Central memory CD4-positive, alpha-beta T cell (primary cell): ENCODE results near the gene CPB1.

Experiments used
- DNase-seq: peaks from one replicate; pipeline ENCODE4 v3.0.0; 2022

Gene CPB1

DNA sequence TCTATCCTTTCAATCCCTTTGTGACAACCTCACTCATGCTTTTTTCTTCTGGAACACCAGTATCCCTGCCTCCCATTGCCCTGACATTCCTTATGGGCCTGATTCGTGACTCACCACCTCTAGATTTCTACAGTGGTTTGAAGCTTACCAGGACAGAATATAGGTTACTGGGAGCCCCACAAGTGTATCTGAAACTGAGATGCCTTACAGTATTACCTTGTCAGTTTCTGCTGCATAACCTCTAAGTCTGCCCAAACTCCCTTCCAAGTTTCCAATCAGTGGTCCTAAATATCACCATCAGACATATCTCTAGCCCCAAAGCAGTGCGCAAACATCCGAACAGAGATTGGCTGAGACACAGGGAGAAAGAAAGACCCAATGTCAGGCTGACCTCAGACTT lies 5.6 kb downstream of the CPB1 start:
- DNase-seq = no peak

GRCh38 chr3:148839805-148840204 lies 12.2 kb downstream of the CPB1 start:
- no peak for DNase-seq

- no peak for DNase-seq
Measured at GRCh38 chr3:148840451-148840850, 12.8 kb downstream of the CPB1 start.

- DNase-seq = no peak
Measured at GRCh38 chr3:148845756-148846395, 18.3 kb downstream of the CPB1 start.

- no peak for DNase-seq
Measured at GRCh38 chr3:148847351-148847750, 19.7 kb downstream of the CPB1 start.

- DNase-seq = no peak
Measured at GRCh38 chr3:148848410-148848809, 20.8 kb downstream of the CPB1 start.

DNA sequence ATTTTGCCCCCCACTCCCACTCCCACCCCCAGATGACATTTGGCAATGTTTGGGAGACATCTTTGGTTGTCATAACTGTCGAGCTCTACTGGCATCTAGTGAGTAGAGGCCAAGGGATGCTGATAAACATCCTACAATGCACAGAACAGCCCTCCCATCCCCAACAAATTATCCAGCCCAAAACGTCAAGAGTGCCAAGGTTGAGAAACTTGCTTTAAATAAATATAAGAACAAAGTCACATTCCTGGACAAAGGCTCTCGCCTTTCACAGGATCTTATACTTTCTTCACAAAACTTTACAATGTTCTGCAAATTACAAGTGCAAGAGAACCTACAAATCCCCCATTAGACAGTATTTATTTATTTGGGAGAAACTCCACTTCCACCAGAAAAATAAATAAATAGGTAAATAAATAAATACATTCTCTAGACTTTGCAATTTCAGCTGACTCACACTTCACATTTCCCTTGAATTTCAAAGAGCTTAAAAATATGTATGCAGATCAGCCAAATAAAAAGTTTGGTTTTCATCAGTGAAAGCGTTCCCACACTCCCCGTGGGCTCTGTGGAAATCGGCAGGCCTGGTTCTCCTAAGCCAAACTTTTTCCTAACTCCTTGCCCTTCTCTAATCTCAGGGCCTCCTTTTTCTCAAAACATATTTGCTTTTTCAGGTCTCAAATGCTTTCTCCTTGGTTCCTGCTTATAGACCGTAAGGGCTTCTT lies 24.8 kb downstream of the CPB1 start:
- DNase-seq = no peak

GRCh38 chr3:148853076-148853475 lies 25.5 kb downstream of the CPB1 start:
- no peak for DNase-seq

- DNase-seq = no peak
Measured at GRCh38 chr3:148854061-148854460, 26.4 kb downstream of the CPB1 start.

- no peak for DNase-seq
Measured at GRCh38 chr3:148856384-148856783, 28.8 kb downstream of the CPB1 start.

DNA sequence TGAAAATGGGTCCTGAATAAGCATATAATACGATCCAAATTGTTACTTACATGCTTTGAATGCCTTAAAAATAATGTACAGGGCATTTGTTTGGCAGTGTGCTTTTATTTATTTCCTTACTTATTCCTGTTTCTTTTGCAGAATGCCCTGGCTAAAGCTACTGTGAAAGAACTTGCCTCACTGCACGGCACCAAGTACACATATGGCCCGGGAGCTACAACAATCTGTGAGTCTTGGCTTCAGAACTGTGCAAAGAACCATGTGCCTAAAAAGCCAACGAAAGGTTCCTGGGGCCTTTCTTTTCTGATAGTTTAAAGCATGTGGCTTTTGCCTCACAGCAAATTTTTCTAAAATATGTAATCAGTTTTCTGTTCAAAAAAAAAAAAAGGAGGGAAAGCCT lies 29.7 kb downstream of the CPB1 start:
- no peak for DNase-seq

DNA sequence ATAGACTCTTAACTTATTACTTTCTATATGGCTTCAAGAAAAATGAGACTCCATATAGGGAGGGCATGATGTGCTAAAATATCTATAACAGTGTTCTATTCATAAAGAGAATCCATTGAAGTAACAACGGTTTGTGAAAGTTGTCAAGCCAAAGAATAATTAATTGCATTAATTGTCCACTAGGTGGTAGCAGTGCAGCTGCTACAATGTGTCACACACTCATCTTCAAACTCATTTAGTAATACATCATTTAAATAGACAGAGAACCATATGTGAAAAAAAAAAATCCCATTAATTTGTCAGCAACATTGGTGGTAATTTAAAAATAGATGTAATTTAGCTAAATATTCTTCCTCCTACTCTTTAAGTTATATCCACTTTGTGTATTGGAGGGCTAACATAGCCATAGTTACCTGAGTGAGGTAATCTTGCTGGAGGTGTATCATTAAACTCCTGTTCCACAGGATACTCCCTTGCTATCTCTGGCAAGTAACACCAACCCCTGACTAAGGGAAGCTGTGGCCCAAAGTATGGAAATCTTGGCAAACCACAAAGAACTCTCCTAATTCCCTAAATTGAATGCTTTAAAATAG lies 33.8 kb downstream of the CPB1 start:
- no peak for DNase-seq

- no peak for DNase-seq
Measured at GRCh38 chr3:148863297-148863696, 35.7 kb downstream of the CPB1 start.

DNA sequence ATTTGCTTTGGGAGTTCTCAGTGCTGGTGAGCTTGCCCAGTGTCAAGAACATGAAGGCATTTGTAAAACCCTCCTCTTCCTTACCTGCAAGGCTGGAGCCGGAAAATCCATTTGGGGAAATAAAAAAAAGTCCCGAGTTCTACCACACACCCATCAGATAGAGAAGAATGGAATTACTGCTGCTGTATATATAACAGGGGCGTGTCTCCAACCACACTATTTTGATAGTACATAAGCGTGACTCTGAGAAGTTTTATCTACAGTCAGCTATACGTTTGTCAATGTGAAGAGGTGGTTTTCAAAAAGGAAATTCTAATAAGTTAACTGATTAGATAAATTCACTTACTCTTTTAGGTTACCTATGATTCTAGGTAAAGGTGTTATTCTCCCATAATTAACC lies 36.2 kb downstream of the CPB1 start:
- no peak for DNase-seq

DNA sequence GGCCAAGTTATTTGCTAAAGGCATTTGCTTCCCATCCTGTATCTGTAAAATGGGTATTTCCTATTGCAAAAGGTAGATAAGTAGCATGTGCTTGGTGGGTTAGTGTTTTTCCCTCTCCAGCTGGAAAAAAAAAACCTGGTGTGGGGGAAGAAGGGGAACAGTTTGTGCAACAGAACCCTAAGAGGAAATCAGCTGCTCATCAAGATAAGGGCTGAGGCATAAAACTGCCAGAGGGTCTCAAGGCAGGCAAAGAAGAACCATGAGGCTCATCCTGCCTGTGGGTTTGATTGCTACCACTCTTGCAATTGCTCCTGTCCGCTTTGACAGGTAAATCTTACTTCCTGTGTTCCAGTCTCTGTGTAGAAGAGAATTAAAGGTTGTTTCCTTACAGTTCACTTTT lies 37.4 kb downstream of the CPB1 start, which contains the start of gene CPA3:
CPA3 (plus strand) TSS at position 248 of the 400 bp plus-strand sequence; CDS start at position 260, 12 bp downstream.
- DNase-seq = no peak

DNA sequence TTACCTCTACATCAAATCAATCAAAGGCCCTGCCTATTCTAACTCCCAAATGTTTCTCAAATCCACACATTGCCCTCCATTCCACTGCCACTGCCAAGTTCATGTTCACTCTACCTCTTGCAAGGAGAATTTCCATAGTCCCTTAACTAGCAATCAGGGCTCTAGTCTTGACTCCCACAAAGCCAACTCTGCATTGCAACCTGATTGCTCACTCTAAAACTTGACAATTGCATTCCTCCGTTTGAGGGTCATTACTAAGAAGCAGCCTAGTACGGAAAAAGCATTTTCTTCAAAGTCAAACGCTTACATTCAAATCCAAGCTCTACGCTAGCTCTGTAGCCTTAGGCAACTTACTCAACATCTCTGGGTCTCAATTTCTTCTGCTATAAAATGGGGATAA lies 38.6 kb downstream of the CPB1 start:
- DNase-seq = no peak

DNA sequence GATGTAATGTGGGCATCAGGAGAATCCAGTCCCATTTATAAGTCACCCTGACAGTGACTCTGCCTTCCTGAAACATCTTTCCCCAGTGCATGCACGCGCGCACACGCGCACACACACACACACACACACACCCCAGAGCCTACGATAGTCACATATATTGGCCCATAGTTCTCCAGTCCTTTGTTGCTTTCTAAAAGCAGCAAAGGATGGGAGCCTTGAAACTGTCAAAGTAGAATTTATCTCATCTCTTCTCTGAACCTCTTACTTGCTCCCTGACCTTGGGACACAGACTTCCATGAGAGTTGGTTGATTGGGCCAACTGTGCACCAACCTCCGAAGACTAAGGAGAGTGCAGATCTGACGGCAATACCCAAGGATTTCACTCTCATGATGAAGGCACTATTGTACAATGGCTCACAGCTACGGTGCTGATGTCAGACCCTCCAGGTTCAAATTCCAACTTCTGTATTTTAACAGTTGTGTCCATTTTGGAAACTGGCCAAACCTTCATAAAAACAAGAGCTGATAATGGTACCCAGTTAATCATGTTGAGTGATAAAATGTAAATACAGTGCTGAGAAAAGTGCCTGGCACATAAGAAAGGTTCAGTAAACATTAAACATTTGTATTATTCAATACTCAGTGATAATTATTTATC lies 45.8 kb downstream of the CPB1 start:
- no peak for DNase-seq

- DNase-seq = no peak
Measured at GRCh38 chr3:148873977-148874376, 46.4 kb downstream of the CPB1 start.

DNA sequence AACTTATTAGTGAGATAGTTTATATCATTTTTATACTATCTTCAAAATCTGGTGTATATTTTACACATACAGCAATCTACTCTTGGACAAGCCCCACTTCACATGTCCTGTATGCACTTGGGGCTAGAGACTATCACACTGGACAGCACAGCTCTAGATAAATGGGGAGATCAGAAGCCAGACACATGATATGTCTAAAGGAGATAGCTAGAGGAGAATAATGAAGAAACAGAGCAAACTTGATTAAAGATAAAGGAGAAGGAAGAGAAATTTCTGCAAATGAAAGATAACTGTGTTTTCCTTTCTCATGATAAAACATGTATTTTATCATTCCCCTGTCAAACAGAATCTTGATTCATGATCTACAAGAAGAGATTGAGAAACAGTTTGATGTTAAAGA lies 50.5 kb downstream of the CPB1 start:
- no peak for DNase-seq

- DNase-seq = no peak
Measured at GRCh38 chr3:148879256-148879655, 51.6 kb downstream of the CPB1 start.

- no peak for DNase-seq
Measured at GRCh38 chr3:148880681-148881080, 53.1 kb downstream of the CPB1 start.

DNA sequence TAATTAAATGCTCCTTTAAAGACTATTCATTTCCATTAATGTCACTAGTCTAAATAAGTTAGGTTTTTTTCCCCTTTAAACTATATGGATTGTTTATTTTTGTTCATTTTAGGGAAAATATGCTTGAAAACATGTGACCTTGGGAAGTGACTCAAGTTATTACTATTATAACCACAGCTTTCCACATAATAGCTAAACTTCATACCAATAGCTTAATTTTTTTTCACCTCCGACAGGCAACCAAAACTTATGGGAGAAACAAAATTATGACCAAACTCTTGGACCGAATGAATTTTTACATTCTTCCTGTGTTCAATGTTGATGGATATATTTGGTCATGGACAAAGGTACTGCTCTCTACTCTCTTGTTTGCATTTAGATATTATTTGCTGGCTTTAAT lies 53.7 kb downstream of the CPB1 start:
- DNase-seq = no peak

- no peak for DNase-seq
Measured at GRCh38 chr3:148882288-148882687, 54.7 kb downstream of the CPB1 start.

DNA sequence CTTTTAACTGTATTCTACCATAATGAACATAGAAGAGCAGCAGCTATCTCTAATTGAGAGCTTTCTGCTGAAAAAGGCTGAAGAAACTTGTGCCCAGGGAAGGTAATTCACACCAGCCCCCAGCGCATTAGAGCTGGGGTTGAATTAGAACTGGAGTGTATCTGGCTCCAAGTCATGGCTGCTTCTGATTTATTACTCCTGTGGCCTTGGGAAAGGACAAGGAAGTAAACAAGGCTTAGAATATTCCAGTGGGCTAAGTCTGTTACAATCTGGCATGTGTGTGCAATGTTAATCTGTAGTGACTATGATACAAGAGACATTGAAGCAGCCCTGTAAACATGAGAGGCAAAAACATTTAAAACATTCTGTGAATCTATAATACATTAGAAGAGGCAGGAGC lies 55.6 kb downstream of the CPB1 start:
- no peak for DNase-seq
